ENCODE data around the gene LHX2. TPM values are rescaled to one million over a fixed set of nuclear protein-coding genes. Genes with fewer than 3 reads are reported as not detected.

Gene LHX2
- total RNA-seq, 2 experiments from 2014 or later = not detected

GRCh38 chr9:124082622-124083021 lies 71.1 kb downstream of the LHX2 start:
- H3K4me3 Mint-ChIP-seq = no peak overlapping the region
- H3K36me3 Mint-ChIP-seq (ENCODE audit: low read depth) = no peaks in the 10 kb centered on the region
- ChIA-PET POLR2A (interaction anchor here (0.6 kb wide), 1 partner anchor 425 kb away, joined by 7 read pairs; no protein-coding TSS in a partner anchor), CTCF (interaction anchor here (0.6 kb wide), 1 partner anchor 291 kb away, joined by 3 read pairs; no protein-coding TSS in a partner anchor)
- no peak overlapping the region for H3K27ac Mint-ChIP-seq
- no peak for DNase-seq
- peaks cover 15% of the 10 kb centered on the region for H3K9me3 Mint-ChIP-seq
- H3K4me1 Mint-ChIP-seq = no peaks in the 10 kb centered on the region
- peaks cover 8% of the 10 kb centered on the region for H3K27me3 Mint-ChIP-seq

Other genes with a start within 250 kb of the LHX2 start
- gene DENND1A, start 81.6 kb upstream of the LHX2 start, total RNA-seq = 10 to 100 TPM; 15.5 to 21.2 TPM
- 1 to 10 TPM; 7.0 to 8.0 TPM for gene NEK6, start 246.2 kb downstream of the LHX2 start, total RNA-seq

Measured in activated CD4-positive, alpha-beta T cell treated with anti-CD3 and anti-CD28 coated beads, Interleukin-2, amount 10 ng/mL, durations not matched to agents 7 days and 5 days (primary cell).